GM18498 (cell line): Measurements from ENCODE around the gene FYN.
"Not testable (repeated sequence)": the region's sequence is repeated elsewhere in the genome, so short reads cannot be mapped to it uniquely, and the experiment has no call there.

Experiments used
- ATAC-seq: cut with Tn5 transposase; IDR thresholded peaks from one replicate; pipeline ENCODE4 v1.9.1; 2021; ENCODE audit warnings: mild to moderate bottlenecking, moderate library complexity; ENCODE audit not compliant: unreplicated experiment

The FYN gene

GRCh38 chr6:111873178-111874024 lies at the start of gene FYN:
FYN (minus strand) TSS chr6:111873452; CDS start chr6:111720051, 153,401 bp downstream.
- ATAC-seq, result peak; percentile 99

GRCh38 chr6:111922454-111923297 lies 49.4 kb upstream of the FYN start:
- ATAC-seq, result no peak

GRCh38 chr6:111921103-111921502 lies 47.9 kb upstream of the FYN start:
- no peak for ATAC-seq

- no peak for ATAC-seq
Observed at GRCh38 chr6:111920578-111920977, 47.3 kb upstream of the FYN start.

GRCh38 chr6:111918825-111919224 lies 45.6 kb upstream of the FYN start:
- no peak for ATAC-seq

GRCh38 chr6:111916747-111917146 lies 43.5 kb upstream of the FYN start:
- ATAC-seq, result no peak

GRCh38 chr6:111914617-111915016 lies 41.4 kb upstream of the FYN start:
- no peak for ATAC-seq

- ATAC-seq, result no peak
Observed at GRCh38 chr6:111912904-111913303, 39.7 kb upstream of the FYN start.

- no peak for ATAC-seq
Observed at GRCh38 chr6:111911428-111911827, 38.2 kb upstream of the FYN start.

GRCh38 chr6:111909238-111909637 lies 36.0 kb upstream of the FYN start:
- ATAC-seq, result no peak

- not testable (repeated sequence) for ATAC-seq
Observed at GRCh38 chr6:111908365-111908764, 35.1 kb upstream of the FYN start.

GRCh38 chr6:111900735-111901134 lies 27.5 kb upstream of the FYN start:
- no peak for ATAC-seq

GRCh38 chr6:111899531-111899930 lies 26.3 kb upstream of the FYN start:
- no peak for ATAC-seq

- ATAC-seq, result no peak
Observed at GRCh38 chr6:111898452-111898851, 25.2 kb upstream of the FYN start.

GRCh38 chr6:111894951-111895350 lies 21.7 kb upstream of the FYN start:
- ATAC-seq, result no peak

GRCh38 chr6:111894272-111894671 lies 21.0 kb upstream of the FYN start:
- no peak for ATAC-seq

GRCh38 chr6:111892431-111892830 lies 19.2 kb upstream of the FYN start:
- no peak for ATAC-seq

- ATAC-seq, result no peak
Observed at GRCh38 chr6:111890988-111891387, 17.7 kb upstream of the FYN start.

GRCh38 chr6:111888928-111889695 lies 15.9 kb upstream of the FYN start:
- no peak for ATAC-seq

- not testable (repeated sequence) for ATAC-seq
Observed at GRCh38 chr6:111886793-111887192, 13.5 kb upstream of the FYN start.

GRCh38 chr6:111885373-111886027 lies 12.2 kb upstream of the FYN start:
- ATAC-seq, result no peak
